Urinary bladder (tissue), 4 donors: ENCODE results near the gene DAZL. TPM values are rescaled to one million over a fixed set of nuclear protein-coding genes. Genes with fewer than 3 reads are reported as not detected.

Experiments
- DNase-seq: peaks from one replicate; pipeline ENCODE4 v3.0.0-alpha.2; 2015; ENCODE audit errors: extremely low spot score
- H3K27ac ChIP-seq: one replicate; pipeline ENCODE4 v1.5.1; 2013; ENCODE audit warnings: low read depth, mild to moderate bottlenecking, moderate library complexity
- H3K36me3 ChIP-seq: one replicate; pipeline ENCODE4 v1.6.1; 2013; ENCODE audit warnings: mild to moderate bottlenecking, moderate library complexity; ENCODE audit not compliant: insufficient read depth
- H3K4me1 ChIP-seq: one replicate; pipeline ENCODE4 v1.6.1; 2013; ENCODE audit warnings: mild to moderate bottlenecking, moderate library complexity; ENCODE audit not compliant: insufficient read depth
- H3K4me3 ChIP-seq: one replicate; pipeline ENCODE4 v1.5.1; 2013; ENCODE audit warnings: low read depth, low read length
- WGBS: extraction: QIAGEN DNeasy Blood & Tissue Kit; methylation state at CpG from one replicate; pipeline ENCODE4 v1.1.7; 2013; 5-methylcytosine and 5-hydroxymethylcytosine counted together
- polyA plus RNA-seq: library from polyadenylated mRNA; stranded (reverse); fragments of 200-250 nt; gene quantifications from one replicate; pipeline ENCODE4 v1.2.3, GENCODE V29; 2013
- total RNA-seq: library from RNA; depleted of rRNA; stranded (reverse); fragments of >200 nt; gene quantifications from one replicate; pipeline ENCODE4 v1.2.3, GENCODE V29; 2014
- donor health status: healthy with polysubstance abuse.
- donor health status: healthy.

DAZL gene
- total and polyA plus RNA-seq, 2 donors, result not detected

- H3K4me1 ChIP-seq, result no peaks in the 10 kb centered on the region
- 59% methylated on average over 3 of the region's 3 CpGs for WGBS
Measured at GRCh38 chr3:16607718-16608117, 2.5 kb upstream of the DAZL start.

GRCh38 chr3:16606398-16606797 is 1.2 kb upstream of the DAZL start:
- Histone ChIP-seq H3K36me3 (no peaks in the 10 kb centered on the region), H3K27ac (no peak overlapping the region), H3K4me3 (no peak overlapping the region), H3K4me1 (no peaks in the 10 kb centered on the region)
- no peak for DNase-seq
- WGBS, result 78% methylated on average over 4 of the region's 4 CpGs

More at GRCh38 chr3:16607718-16608117, 2.5 kb upstream of the DAZL start:
- no peak overlapping the region for H3K4me3 ChIP-seq
- H3K27ac ChIP-seq, result no peak overlapping the region
- DNase-seq, result no peak
- no peaks in the 10 kb centered on the region for H3K36me3 ChIP-seq

- 91% methylated on average over 8 of the region's 8 CpGs for WGBS
- no peaks in the 10 kb centered on the region for H3K4me1 ChIP-seq
- no peak overlapping the region for H3K4me3 ChIP-seq
- H3K36me3 ChIP-seq, result no peaks in the 10 kb centered on the region
- DNase-seq, result no peak
- H3K27ac ChIP-seq, result no peak overlapping the region
Measured at GRCh38 chr3:16605966-16606365, 743 bp upstream of the DAZL start.

GRCh38 chr3:16604433-16604832 is 790 bp downstream of the DAZL start:
- 97% methylated on average over 33 of the region's 33 CpGs for WGBS
- Histone ChIP-seq H3K27ac (no peak overlapping the region), H3K36me3 (no peaks in the 10 kb centered on the region), H3K4me3 (no peak overlapping the region), H3K4me1 (no peaks in the 10 kb centered on the region)
- no peak for DNase-seq

- Histone ChIP-seq H3K4me3 (no peak overlapping the region), H3K36me3 (no peaks in the 10 kb centered on the region), H3K4me1 (no peaks in the 10 kb centered on the region), H3K27ac (no peak overlapping the region)
- no peak for DNase-seq
- WGBS, result 25% methylated on average over 3 of the region's 3 CpGs
Measured at GRCh38 chr3:16601537-16602005, 3.7 kb downstream of the DAZL start.

- H3K4me1 ChIP-seq, result no peaks in the 10 kb centered on the region
- DNase-seq, result peak; percentile 59
- WGBS, result 9% methylated on average over 7 of the region's 7 CpGs
- H3K36me3 ChIP-seq, result no peaks in the 10 kb centered on the region
- H3K4me3 ChIP-seq, result no peak overlapping the region
- H3K27ac ChIP-seq, result no peak overlapping the region
Measured at GRCh38 chr3:16600780-16601536, 4.3 kb downstream of the DAZL start.

GRCh38 chr3:16599694-16600093 is 5.5 kb downstream of the DAZL start:
- DNase-seq, result no peak
- Histone ChIP-seq H3K4me3 (no peak overlapping the region), H3K4me1 (no peaks in the 10 kb centered on the region), H3K36me3 (no peaks in the 10 kb centered on the region), H3K27ac (no peak overlapping the region)
- WGBS, result 69% methylated on average over 3 of the region's 3 CpGs

GRCh38 chr3:16596352-16597032 is 8.7 kb downstream of the DAZL start:
- Histone ChIP-seq H3K4me3 (no peak overlapping the region), H3K36me3 (no peaks in the 10 kb centered on the region), H3K4me1 (no peaks in the 10 kb centered on the region), H3K27ac (no peak overlapping the region)
- 70% methylated on average over 5 of the region's 5 CpGs for WGBS
- DNase-seq, result no peak

- H3K4me1 ChIP-seq, result no peaks in the 10 kb centered on the region
- H3K36me3 ChIP-seq, result no peaks in the 10 kb centered on the region
- H3K27ac ChIP-seq, result no peak overlapping the region
- no peak overlapping the region for H3K4me3 ChIP-seq
- 77% methylated on average over 3 of the region's 3 CpGs for WGBS
- DNase-seq, result no peak
Measured at GRCh38 chr3:16595778-16596177, 9.4 kb downstream of the DAZL start.

GRCh38 chr3:16589867-16590624 is 15.2 kb downstream of the DAZL start:
- no peak for DNase-seq
- H3K36me3 ChIP-seq, result no peaks in the 10 kb centered on the region
- H3K27ac ChIP-seq, result no peak overlapping the region
- WGBS, result 88% methylated on average over 6 of the region's 6 CpGs
- H3K4me1 ChIP-seq, result no peaks in the 10 kb centered on the region
- H3K4me3 ChIP-seq, result no peak overlapping the region

GRCh38 chr3:16589120-16589519 is 16.1 kb downstream of the DAZL start:
- H3K4me1 ChIP-seq, result no peaks in the 10 kb centered on the region
- no peak overlapping the region for H3K4me3 ChIP-seq
- no peaks in the 10 kb centered on the region for H3K36me3 ChIP-seq
- no peak overlapping the region for H3K27ac ChIP-seq
- no peak for DNase-seq
- WGBS, result 97% methylated on average over 1 of the region's 1 CpG

- Histone ChIP-seq H3K4me1 (no peaks in the 10 kb centered on the region), H3K4me3 (no peak overlapping the region), H3K27ac (no peak overlapping the region), H3K36me3 (no peaks in the 10 kb centered on the region)
- no peak for DNase-seq
Measured at GRCh38 chr3:16587681-16588060, 17.6 kb downstream of the DAZL start.

GRCh38 chr3:16587047-16587680 is 18.1 kb downstream of the DAZL start:
- 78% methylated on average over 3 of the region's 3 CpGs for WGBS
- Histone ChIP-seq H3K4me1 (no peaks in the 10 kb centered on the region), H3K4me3 (no peak overlapping the region), H3K27ac (no peak overlapping the region), H3K36me3 (no peaks in the 10 kb centered on the region)
- DNase-seq, result no peak
